GM18519 (cell line): ENCODE data around the gene FGF3.

Experiments used
- ATAC-seq: cut with Tn5 transposase; IDR thresholded peaks from one replicate; pipeline ENCODE4 v1.9.1; 2021; ENCODE audit warnings: mild to moderate bottlenecking, moderate library complexity; ENCODE audit not compliant: unreplicated experiment, low FRiP score

The FGF3 gene

GRCh38 chr11:69818603-69819441 lies at the start of gene FGF3:
Gene FGF3, minus strand, starts transcription at chr11:69819416. Its CDS starts 483 bp downstream, at chr11:69818933.
- no peak for ATAC-seq

- ATAC-seq, result no peak
Observed at GRCh38 chr11:69868871-69869270, 49.7 kb upstream of the FGF3 start.

GRCh38 chr11:69868006-69868810 lies 49.0 kb upstream of the FGF3 start:
- no peak for ATAC-seq

GRCh38 chr11:69867076-69868005 lies 48.1 kb upstream of the FGF3 start:
- ATAC-seq, result no peak

- ATAC-seq, result no peak
Observed at GRCh38 chr11:69866648-69867047, 47.4 kb upstream of the FGF3 start.

- no peak for ATAC-seq
Observed at GRCh38 chr11:69865707-69866106, 46.5 kb upstream of the FGF3 start.

- no peak for ATAC-seq
Observed at GRCh38 chr11:69864686-69865661, 45.8 kb upstream of the FGF3 start.

GRCh38 chr11:69863544-69864200 lies 44.5 kb upstream of the FGF3 start:
- no peak for ATAC-seq

- ATAC-seq, result no peak
Observed at GRCh38 chr11:69862797-69863543, 43.8 kb upstream of the FGF3 start.

GRCh38 chr11:69862331-69862771 lies 43.1 kb upstream of the FGF3 start:
- ATAC-seq, result no peak

- ATAC-seq, result no peak
Observed at GRCh38 chr11:69861901-69862300, 42.7 kb upstream of the FGF3 start.

- no peak for ATAC-seq
Observed at GRCh38 chr11:69860796-69861445, 41.7 kb upstream of the FGF3 start.

- no peak for ATAC-seq
Observed at GRCh38 chr11:69860244-69860643, 41.0 kb upstream of the FGF3 start.

- ATAC-seq, result no peak
Observed at GRCh38 chr11:69859275-69859934, 40.2 kb upstream of the FGF3 start.

GRCh38 chr11:69855421-69855820 lies 36.2 kb upstream of the FGF3 start:
- ATAC-seq, result no peak

- ATAC-seq, result no peak
Observed at GRCh38 chr11:69854713-69855112, 35.5 kb upstream of the FGF3 start.

- no peak for ATAC-seq
Observed at GRCh38 chr11:69852056-69852455, 32.8 kb upstream of the FGF3 start.
